ENCODE data around the gene SMAD2. TPM values are rescaled to one million over a fixed set of nuclear protein-coding genes. Genes with fewer than 3 reads are reported as not detected.

The SMAD2 gene
- total RNA-seq, 4 donors from 2014 or later: 38.1 to 67.7 (median 42.4) TPM

- no peak for TF ChIP-seq POLR2A (IDR thresholded peaks at IDR 0.05)
- TF ChIP-seq, protein P1, sequence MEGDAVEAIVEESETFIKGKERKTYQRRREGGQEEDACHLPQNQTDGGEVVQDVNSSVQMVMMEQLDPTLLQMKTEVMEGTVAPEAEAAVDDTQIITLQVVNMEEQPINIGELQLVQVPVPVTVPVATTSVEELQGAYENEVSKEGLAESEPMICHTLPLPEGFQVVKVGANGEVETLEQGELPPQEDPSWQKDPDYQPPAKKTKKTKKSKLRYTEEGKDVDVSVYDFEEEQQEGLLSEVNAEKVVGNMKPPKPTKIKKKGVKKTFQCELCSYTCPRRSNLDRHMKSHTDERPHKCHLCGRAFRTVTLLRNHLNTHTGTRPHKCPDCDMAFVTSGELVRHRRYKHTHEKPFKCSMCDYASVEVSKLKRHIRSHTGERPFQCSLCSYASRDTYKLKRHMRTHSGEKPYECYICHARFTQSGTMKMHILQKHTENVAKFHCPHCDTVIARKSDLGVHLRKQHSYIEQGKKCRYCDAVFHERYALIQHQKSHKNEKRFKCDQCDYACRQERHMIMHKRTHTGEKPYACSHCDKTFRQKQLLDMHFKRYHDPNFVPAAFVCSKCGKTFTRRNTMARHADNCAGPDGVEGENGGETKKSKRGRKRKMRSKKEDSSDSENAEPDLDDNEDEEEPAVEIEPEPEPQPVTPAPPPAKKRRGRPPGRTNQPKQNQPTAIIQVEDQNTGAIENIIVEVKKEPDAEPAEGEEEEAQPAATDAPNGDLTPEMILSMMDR (IDR thresholded peaks at IDR 0.05): no peak
- no peak overlapping the region for H3K4me3 ChIP-seq
- H3K27ac ChIP-seq: no peak overlapping the region
- intact Hi-C loops (cut with DNase I): no loop called here
- H3K27me3 ChIP-seq: no peaks in the 10 kb centered on the region
- DNase-seq: no peak
- WGBS, 2 donors: 89 to 91% methylated on average over 4 of the region's 4 CpGs
- H3K36me3 ChIP-seq: peaks cover 0 to 73% (median 5%) of the 10 kb centered on the region in 3 donors
- H3K4me1 ChIP-seq: no peaks in the 10 kb centered on the region
- H3K9me3 ChIP-seq: no peaks in the 10 kb centered on the region
Observed at GRCh38 chr18:47887227-47887626, 43.2 kb downstream of the SMAD2 start.

- no peak overlapping the region for H3K4me3 ChIP-seq
- no peak overlapping the region for H3K27ac ChIP-seq
- peaks cover 0 to 68% (median 0%) of the 10 kb centered on the region in 3 donors for H3K36me3 ChIP-seq
- H3K9me3 ChIP-seq: no peaks in the 10 kb centered on the region
- intact Hi-C loops (cut with DNase I): no loop called here
- TF ChIP-seq, protein P1 (IDR thresholded peaks at IDR 0.05): no peak
- TF ChIP-seq POLR2A (IDR thresholded peaks at IDR 0.05): no peak
- WGBS, 2 donors: 60 to 72% methylated on average over 3 of the region's 3 CpGs
- no peaks in the 10 kb centered on the region for H3K4me1 ChIP-seq
- no peak for DNase-seq
- no peaks in the 10 kb centered on the region for H3K27me3 ChIP-seq
Observed at GRCh38 chr18:47883771-47884413, 46.6 kb downstream of the SMAD2 start.

- Histone ChIP-seq H3K27me3 (no peaks in the 10 kb centered on the region), H3K4me3 (no peak overlapping the region), H3K9me3 (no peaks in the 10 kb centered on the region), H3K27ac (no peak overlapping the region), H3K4me1 (no peaks in the 10 kb centered on the region), H3K36me3 (peaks cover 0 to 65% (median 0%) of the 10 kb centered on the region in 3 donors)
- intact Hi-C loops (cut with DNase I): no loop called here
- DNase-seq: no peak
- 88 to 95% methylated on average over 1 of the region's 1 CpG for WGBS, 2 donors
- TF ChIP-seq, protein P1 (IDR thresholded peaks at IDR 0.05): no peak
- TF ChIP-seq POLR2A (IDR thresholded peaks at IDR 0.05): no peak
Observed at GRCh38 chr18:47882641-47883040, 47.8 kb downstream of the SMAD2 start.

GRCh38 chr18:47881752-47882455 is 48.6 kb downstream of the SMAD2 start:
- no peaks in the 10 kb centered on the region for H3K4me1 ChIP-seq
- H3K27me3 ChIP-seq: no peaks in the 10 kb centered on the region
- no peak overlapping the region for H3K27ac ChIP-seq
- H3K9me3 ChIP-seq: no peaks in the 10 kb centered on the region
- intact Hi-C loops (cut with DNase I): no loop called here
- H3K36me3 ChIP-seq: peaks cover 0 to 58% (median 0%) of the 10 kb centered on the region in 3 donors
- H3K4me3 ChIP-seq: no peak overlapping the region
- no peak for DNase-seq
- WGBS, 2 donors: 84 to 95% methylated on average over 5 to 7 of the region's 7 CpGs
- TF ChIP-seq POLR2A (IDR thresholded peaks at IDR 0.05): no peak
- TF ChIP-seq, protein P1 (IDR thresholded peaks at IDR 0.05): no peak

DNA sequence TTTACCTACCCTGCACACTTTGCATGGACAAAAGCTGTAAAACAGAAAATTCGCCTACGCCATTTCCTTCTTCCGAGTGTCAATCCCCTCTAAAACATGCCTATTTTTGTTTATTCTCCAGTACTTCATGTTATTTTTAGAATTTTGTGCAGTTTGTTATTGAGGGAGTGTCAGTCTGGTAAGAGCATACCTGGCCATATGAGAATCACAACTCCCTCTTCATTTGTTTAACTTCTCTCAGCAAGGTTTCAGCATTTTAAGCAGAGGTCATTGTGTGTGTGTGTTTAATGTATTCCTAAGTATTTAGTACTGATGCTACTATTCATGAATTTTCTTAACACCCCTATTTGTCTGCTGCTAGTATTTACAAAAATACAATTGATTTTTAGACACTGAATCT is 49.4 kb downstream of the SMAD2 start:
- TF ChIP-seq, protein P1 (IDR thresholded peaks at IDR 0.05): no peak
- TF ChIP-seq POLR2A (IDR thresholded peaks at IDR 0.05): no peak
- no peak for DNase-seq
- WGBS, 2 donors: 86 to 95% methylated on average over 3 of the region's 3 CpGs
- H3K36me3 ChIP-seq: peaks cover 0 to 55% (median 0%) of the 10 kb centered on the region in 3 donors
- intact Hi-C loops (cut with DNase I): no loop called here
- H3K27me3 ChIP-seq: no peaks in the 10 kb centered on the region
- no peaks in the 10 kb centered on the region for H3K4me1 ChIP-seq
- H3K27ac ChIP-seq: no peak overlapping the region
- H3K9me3 ChIP-seq: no peaks in the 10 kb centered on the region
- no peak overlapping the region for H3K4me3 ChIP-seq

Data from esophagus squamous epithelium (tissue), 5 donors.